GM19238 (cell line): Measurements from ENCODE around the gene DNAJC6.

Source experiments
- DNase-seq: peaks from one replicate; pipeline ENCODE4 v3.0.0; 2011; ENCODE audit warnings: low spot score; ENCODE audit not compliant: insufficient read length

Gene DNAJC6

GRCh38 chr1:65292861-65293593 lies 16.3 kb upstream of the DNAJC6 start:
- no peak for DNase-seq

- no peak for DNase-seq
Measured at GRCh38 chr1:65297706-65298105, 11.6 kb upstream of the DNAJC6 start.

- DNase-seq: no peak
Measured at GRCh38 chr1:65299328-65299727, 10.0 kb upstream of the DNAJC6 start.

GRCh38 chr1:65308781-65309303 lies 501 bp upstream of the DNAJC6 start:
- DNase-seq: no peak

GRCh38 chr1:65310078-65310587 lies 790 bp downstream of the DNAJC6 start:
- DNase-seq: no peak

GRCh38 chr1:65311760-65312159 lies 2.4 kb downstream of the DNAJC6 start:
- DNase-seq: no peak

- no peak for DNase-seq
Measured at GRCh38 chr1:65316233-65316632, 6.9 kb downstream of the DNAJC6 start.

- no peak for DNase-seq
Measured at GRCh38 chr1:65317866-65318653, 8.7 kb downstream of the DNAJC6 start.

- DNase-seq: no peak
Measured at GRCh38 chr1:65319141-65319540, 9.8 kb downstream of the DNAJC6 start.

- no peak for DNase-seq
Measured at GRCh38 chr1:65319754-65320153, 10.4 kb downstream of the DNAJC6 start.

GRCh38 chr1:65321879-65322278 lies 12.5 kb downstream of the DNAJC6 start:
- DNase-seq: no peak

GRCh38 chr1:65323246-65323645 lies 13.9 kb downstream of the DNAJC6 start:
- DNase-seq: no peak

GRCh38 chr1:65330021-65330420 lies 20.7 kb downstream of the DNAJC6 start:
- no peak for DNase-seq

- no peak for DNase-seq
Measured at GRCh38 chr1:65330822-65331221, 21.5 kb downstream of the DNAJC6 start.

GRCh38 chr1:65332821-65333220 lies 23.5 kb downstream of the DNAJC6 start:
- DNase-seq: no peak

GRCh38 chr1:65334081-65334480 lies 24.7 kb downstream of the DNAJC6 start:
- no peak for DNase-seq

GRCh38 chr1:65339866-65340468 lies 30.6 kb downstream of the DNAJC6 start:
- DNase-seq: no peak

GRCh38 chr1:65341381-65341780 lies 32.0 kb downstream of the DNAJC6 start:
- DNase-seq: no peak

GRCh38 chr1:65343286-65343685 lies 33.9 kb downstream of the DNAJC6 start:
- DNase-seq: no peak

GRCh38 chr1:65344171-65344814 lies 35.0 kb downstream of the DNAJC6 start:
- DNase-seq: no peak

- no peak for DNase-seq
Measured at GRCh38 chr1:65346190-65346589, 36.8 kb downstream of the DNAJC6 start.
